ENCODE results near the gene SPATA19.

GRCh38 chr11:133794205-133794604 lies 51.1 kb downstream of the SPATA19 start:
- TF ChIP-seq POLR2AphosphoS5 (IDR thresholded peaks at IDR 0.05) (no peak), CTCF (IDR thresholded peaks at IDR 0.05) (no peak), POLR2A (IDR thresholded peaks at IDR 0.05) (no peak)
